NCI-H128 (cell line): ENCODE measurements around the gene KLF11.
"Not testable (repeated sequence)": the region's sequence is repeated elsewhere in the genome, so short reads cannot be mapped to it uniquely, and the experiment has no call there.

Experiments
- DNase-seq: peaks from one replicate; lab custom pipeline; 2025; ENCODE audit not compliant: unreplicated experiment; lab: John Stamatoyannopoulos, UW

Gene KLF11

GRCh38 chr2:10009271-10009810 is 34.0 kb upstream of the KLF11 start:
- no peak for DNase-seq

GRCh38 chr2:10009811-10010781 is 33.3 kb upstream of the KLF11 start:
- DNase-seq: no peak

- DNase-seq: not testable (repeated sequence)
These were observed 32.3 kb upstream of the KLF11 start for GRCh38 chr2:10010861-10011605.

GRCh38 chr2:10011606-10012325 is 31.6 kb upstream of the KLF11 start:
- DNase-seq: not testable (repeated sequence)

GRCh38 chr2:10012366-10012962 is 30.9 kb upstream of the KLF11 start:
- not testable (repeated sequence) for DNase-seq

GRCh38 chr2:10012963-10013461 is 30.3 kb upstream of the KLF11 start:
- no peak for DNase-seq

- DNase-seq: not testable (repeated sequence)
These were observed 29.5 kb upstream of the KLF11 start for GRCh38 chr2:10013651-10014417.

GRCh38 chr2:10014418-10015190 is 28.7 kb upstream of the KLF11 start:
- no peak for DNase-seq

- DNase-seq: not testable (repeated sequence)
These were observed 27.9 kb upstream of the KLF11 start for GRCh38 chr2:10015376-10015989.

GRCh38 chr2:10016001-10016801 is 27.1 kb upstream of the KLF11 start:
- DNase-seq: no peak

- no peak for DNase-seq
These were observed 26.5 kb upstream of the KLF11 start for GRCh38 chr2:10016802-10017258.

- no peak for DNase-seq
These were observed 25.9 kb upstream of the KLF11 start for GRCh38 chr2:10017313-10017941.

- DNase-seq: no peak
These were observed 24.2 kb upstream of the KLF11 start for GRCh38 chr2:10019174-10019573.

GRCh38 chr2:10019602-10020400 is 23.5 kb upstream of the KLF11 start:
- no peak for DNase-seq

GRCh38 chr2:10022041-10022421 is 21.3 kb upstream of the KLF11 start:
- DNase-seq: no peak

GRCh38 chr2:10022445-10022844 is 20.9 kb upstream of the KLF11 start:
- DNase-seq: no peak
